OCI-LY3 (cell line): Measurements from ENCODE around the gene PRPF6.

ENCODE experiments used
- H2AFZ ChIP-seq: fragments of 200-600, 300-600 bp; shearing (Covaris generic); 2 replicates; pipeline ENCODE4 v1.6.0; 2014; ENCODE audit warnings: antibody characterized with exemption, low read depth, low read length
- H3K27ac ChIP-seq: fragments of 200-600, 300-600 bp; sonication (generic); 2 replicates; pipeline ENCODE4 v1.5.1; 2014; ENCODE audit warnings: mild to moderate bottlenecking, low read length, moderate library complexity, mixed read lengths
- H3K27me3 ChIP-seq: fragments of 200-600, 300-600 bp; sonication (generic); 2 replicates; pipeline ENCODE4 v1.6.1; 2014; ENCODE audit warnings: low read depth, low read length, mixed read lengths
- H3K36me3 ChIP-seq: fragments of 200-600, 300-600 bp; sonication (generic); replicated peaks from 2 replicates; pipeline ENCODE3; 2014; ENCODE audit warnings: low read depth, low read length, mixed read lengths
- H3K4me1 ChIP-seq: fragments of 300-600, 200-600 bp; sonication (generic); 2 replicates; pipeline ENCODE4 v1.6.1; 2014; ENCODE audit warnings: low read length, mixed read lengths
- H3K4me2 ChIP-seq: fragments of 200-600, 300-600 bp; sonication (generic); 2 replicates; pipeline ENCODE4 v1.6.1; 2014; ENCODE audit warnings: low read length, mixed read lengths
- H3K4me3 ChIP-seq: fragments of 300-600, 200-600 bp; sonication (generic); 2 replicates; pipeline ENCODE4 v1.5.1; 2014; ENCODE audit warnings: antibody characterized with exemption, mild to moderate bottlenecking, low read length, moderate library complexity
- H3K79me2 ChIP-seq: fragments of 300-600, 200-600 bp; shearing (Covaris generic); 2 replicates; pipeline ENCODE4 v1.6.1; 2014; ENCODE audit warnings: mild to moderate bottlenecking, low read length, mixed read lengths
- H3K9ac ChIP-seq: fragments of 300-600, 200-600 bp; shearing (Covaris generic); 2 replicates; pipeline ENCODE4 v1.6.0; 2014; ENCODE audit warnings: mild to moderate bottlenecking, low read length, moderate library complexity
- H3K9me3 ChIP-seq: fragments of 200-600, 300-600 bp; shearing (Covaris generic); 2 replicates; pipeline ENCODE4 v1.6.1; 2014; ENCODE audit warnings: low read length, mixed read lengths; ENCODE audit not compliant: insufficient read depth
- H4K20me1 ChIP-seq: fragments of 200-600, 300-600 bp; sonication (generic); 2 replicates; pipeline ENCODE4 v1.6.1; 2016; ENCODE audit warnings: low read length, mixed read lengths; ENCODE audit not compliant: insufficient read depth
- EZH2phosphoT487 ChIP-seq: fragments of 200-600 bp; shearing (Covaris generic); IDR thresholded peaks from 2 replicates; pipeline ENCODE4 v1.6.1; 2018; ENCODE audit warnings: antibody characterized with exemption, mixed run types, low read depth
- TF ChIP-seq, protein P1 (sequence below): fragments of 200-600, 300-600 bp; sonication (generic); IDR thresholded peaks from 2 replicates; pipeline ENCODE4 v1.5.1; 2014; ENCODE audit warnings: antibody characterized with exemption, low read length, low read depth

PRPF6 gene

GRCh38 chr20:64080813-64081623, 100.1 kb downstream of the PRPF6 start:
- H3K4me1 ChIP-seq: peaks cover 34% of the 10 kb centered on the region
- no peaks in the 10 kb centered on the region for H3K9me3 ChIP-seq
- H3K36me3 ChIP-seq: peaks cover 4% of the 10 kb centered on the region
- peak overlapping the region; percentile 95 for H3K4me3 ChIP-seq
- no peaks in the 10 kb centered on the region for H4K20me1 ChIP-seq
- peak overlapping the region; percentile 93 for H3K9ac ChIP-seq
- peak overlapping the region; percentile 93 for H3K4me2 ChIP-seq
- H3K27ac ChIP-seq: no peak overlapping the region
- H3K79me2 ChIP-seq: peaks cover 33% of the 10 kb centered on the region
- no peak for TF ChIP-seq EZH2phosphoT487
- TF ChIP-seq, protein P1, sequence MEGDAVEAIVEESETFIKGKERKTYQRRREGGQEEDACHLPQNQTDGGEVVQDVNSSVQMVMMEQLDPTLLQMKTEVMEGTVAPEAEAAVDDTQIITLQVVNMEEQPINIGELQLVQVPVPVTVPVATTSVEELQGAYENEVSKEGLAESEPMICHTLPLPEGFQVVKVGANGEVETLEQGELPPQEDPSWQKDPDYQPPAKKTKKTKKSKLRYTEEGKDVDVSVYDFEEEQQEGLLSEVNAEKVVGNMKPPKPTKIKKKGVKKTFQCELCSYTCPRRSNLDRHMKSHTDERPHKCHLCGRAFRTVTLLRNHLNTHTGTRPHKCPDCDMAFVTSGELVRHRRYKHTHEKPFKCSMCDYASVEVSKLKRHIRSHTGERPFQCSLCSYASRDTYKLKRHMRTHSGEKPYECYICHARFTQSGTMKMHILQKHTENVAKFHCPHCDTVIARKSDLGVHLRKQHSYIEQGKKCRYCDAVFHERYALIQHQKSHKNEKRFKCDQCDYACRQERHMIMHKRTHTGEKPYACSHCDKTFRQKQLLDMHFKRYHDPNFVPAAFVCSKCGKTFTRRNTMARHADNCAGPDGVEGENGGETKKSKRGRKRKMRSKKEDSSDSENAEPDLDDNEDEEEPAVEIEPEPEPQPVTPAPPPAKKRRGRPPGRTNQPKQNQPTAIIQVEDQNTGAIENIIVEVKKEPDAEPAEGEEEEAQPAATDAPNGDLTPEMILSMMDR: no peak
- no peak overlapping the region for H2AFZ ChIP-seq
- H3K27me3 ChIP-seq: peaks cover 24% of the 10 kb centered on the region

GRCh38 chr20:64081624-64081964, 100.7 kb downstream of the PRPF6 start:
- Histone ChIP-seq H2AFZ (no peak overlapping the region), H3K79me2 (peaks cover 27% of the 10 kb centered on the region), H3K27me3 (peaks cover 24% of the 10 kb centered on the region), H3K4me3 (no peak overlapping the region), H3K4me1 (peaks cover 29% of the 10 kb centered on the region), H3K36me3 (no peaks in the 10 kb centered on the region), H3K27ac (no peak overlapping the region), H3K9me3 (no peaks in the 10 kb centered on the region), H4K20me1 (no peaks in the 10 kb centered on the region), H3K9ac (no peak overlapping the region), H3K4me2 (no peak overlapping the region)
- TF ChIP-seq, protein P1: no peak
- TF ChIP-seq EZH2phosphoT487: no peak

GRCh38 chr20:64082126-64082731, 101.3 kb downstream of the PRPF6 start:
- Histone ChIP-seq H3K27me3 (peaks cover 24% of the 10 kb centered on the region), H3K4me2 (no peak overlapping the region), H3K9me3 (no peaks in the 10 kb centered on the region), H3K4me3 (no peak overlapping the region), H3K4me1 (peaks cover 22% of the 10 kb centered on the region), H3K27ac (no peak overlapping the region), H4K20me1 (no peaks in the 10 kb centered on the region), H3K79me2 (peaks cover 21% of the 10 kb centered on the region), H3K9ac (no peak overlapping the region), H3K36me3 (no peaks in the 10 kb centered on the region), H2AFZ (no peak overlapping the region)
- TF ChIP-seq, protein P1: 0 out of 2 replicates have a peak, but pooled peaks have one; percentile 4
- TF ChIP-seq EZH2phosphoT487: no peak
